Measurements from ENCODE around the gene TGIF2.
"Not testable (repeated sequence)": the region's sequence is repeated elsewhere in the genome, so short reads cannot be mapped to it uniquely, and the experiment has no call there.

The TGIF2 gene

DNA sequence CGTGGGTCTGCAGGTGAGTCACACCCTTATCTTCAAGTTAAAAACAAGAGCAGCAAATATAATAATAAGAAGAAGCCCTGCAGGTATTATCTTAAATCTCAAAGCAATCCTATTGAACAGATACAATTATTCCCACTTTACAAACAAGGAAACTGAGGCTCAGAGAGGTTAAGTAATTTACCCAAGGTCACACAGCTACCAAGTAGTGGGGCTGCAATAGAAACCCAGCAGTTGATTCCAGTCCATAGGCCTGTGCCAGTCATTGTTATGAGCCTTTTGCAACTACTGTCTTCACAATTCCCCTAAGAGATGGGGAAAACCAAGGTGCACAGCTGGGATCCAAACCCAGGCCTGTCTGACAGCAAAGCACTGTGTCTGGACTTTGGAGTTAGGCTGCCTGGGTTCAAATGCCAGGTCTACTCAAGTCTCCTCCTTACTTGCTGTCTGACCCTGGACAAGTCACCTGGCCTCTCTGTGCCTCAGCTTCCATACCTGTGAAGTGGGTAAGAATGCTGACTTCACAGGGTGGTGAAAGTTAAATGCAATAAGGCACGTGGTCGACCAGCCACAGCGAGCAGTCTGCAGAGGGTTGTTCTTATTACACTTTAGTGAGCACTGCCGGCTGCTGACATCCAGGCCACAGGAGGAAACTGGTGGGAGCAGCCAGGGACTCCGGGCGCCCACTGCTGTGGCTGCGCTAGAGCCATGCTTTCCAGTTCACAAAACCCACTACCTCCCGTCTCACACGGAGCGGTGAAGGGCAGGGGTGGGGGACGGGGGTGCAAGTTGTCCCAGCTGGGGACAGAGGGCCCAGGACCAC is 26.0 kb upstream of the TGIF2 start:
- DNase-seq = no peak

DNA sequence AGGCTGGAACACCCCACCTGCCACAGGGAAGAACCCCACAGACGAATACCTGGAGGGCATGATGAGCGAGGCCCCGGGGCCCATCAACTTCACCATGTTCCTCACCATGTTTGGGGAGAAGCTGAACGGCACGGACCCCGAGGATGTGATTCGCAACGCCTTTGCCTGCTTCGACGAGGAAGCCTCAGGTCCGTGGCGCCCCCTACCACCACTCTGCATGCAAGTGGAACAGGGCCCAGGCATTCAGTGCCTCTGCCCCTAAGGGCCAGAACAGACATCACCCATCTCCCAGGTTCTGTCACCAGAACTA is 25.4 kb upstream of the TGIF2 start:
- no peak for DNase-seq

DNA sequence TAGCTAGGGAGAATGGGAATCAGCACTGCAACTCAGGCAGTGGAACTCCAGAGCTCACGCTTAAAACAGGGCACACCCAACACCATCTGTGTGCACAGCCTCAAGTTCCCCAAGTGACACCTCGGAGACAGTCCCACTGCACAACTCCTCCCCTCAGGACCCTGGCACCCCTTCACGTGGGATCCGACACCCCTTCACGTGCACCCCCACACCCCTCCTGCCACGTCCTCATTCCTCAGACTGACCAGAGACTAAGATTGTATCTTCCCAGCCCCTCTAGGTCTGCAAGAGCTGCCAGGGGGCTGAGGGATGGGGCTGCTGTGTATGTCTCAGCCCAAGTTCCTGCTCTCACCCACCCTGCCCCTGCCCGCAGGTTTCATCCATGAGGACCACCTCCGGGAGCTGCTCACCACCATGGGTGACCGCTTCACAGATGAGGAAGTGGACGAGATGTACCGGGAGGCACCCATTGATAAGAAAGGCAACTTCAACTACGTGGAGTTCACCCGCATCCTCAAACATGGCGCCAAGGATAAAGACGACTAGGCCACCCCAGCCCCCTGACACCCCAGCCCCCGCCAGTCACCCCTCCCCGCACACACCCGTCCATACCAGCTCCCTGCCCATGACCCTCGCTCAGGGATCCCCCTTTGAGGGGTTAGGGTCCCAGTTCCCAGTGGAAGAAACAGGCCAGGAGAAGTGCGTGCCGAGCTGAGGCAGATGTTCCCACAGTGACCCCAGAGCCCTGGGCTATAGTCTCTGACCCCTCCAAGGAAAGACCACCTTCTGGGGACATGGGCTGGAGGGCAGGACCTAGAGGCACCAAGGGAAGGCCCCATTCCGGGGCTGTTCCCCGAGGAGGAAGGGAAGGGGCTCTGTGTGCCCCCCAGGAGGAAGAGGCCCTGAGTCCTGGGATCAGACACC is 24.4 kb upstream of the TGIF2 start:
- DNase-seq = no peak

GRCh38 chr20:36549628-36549941 is 23.8 kb upstream of the TGIF2 start:
- DNase-seq = no peak

DNA sequence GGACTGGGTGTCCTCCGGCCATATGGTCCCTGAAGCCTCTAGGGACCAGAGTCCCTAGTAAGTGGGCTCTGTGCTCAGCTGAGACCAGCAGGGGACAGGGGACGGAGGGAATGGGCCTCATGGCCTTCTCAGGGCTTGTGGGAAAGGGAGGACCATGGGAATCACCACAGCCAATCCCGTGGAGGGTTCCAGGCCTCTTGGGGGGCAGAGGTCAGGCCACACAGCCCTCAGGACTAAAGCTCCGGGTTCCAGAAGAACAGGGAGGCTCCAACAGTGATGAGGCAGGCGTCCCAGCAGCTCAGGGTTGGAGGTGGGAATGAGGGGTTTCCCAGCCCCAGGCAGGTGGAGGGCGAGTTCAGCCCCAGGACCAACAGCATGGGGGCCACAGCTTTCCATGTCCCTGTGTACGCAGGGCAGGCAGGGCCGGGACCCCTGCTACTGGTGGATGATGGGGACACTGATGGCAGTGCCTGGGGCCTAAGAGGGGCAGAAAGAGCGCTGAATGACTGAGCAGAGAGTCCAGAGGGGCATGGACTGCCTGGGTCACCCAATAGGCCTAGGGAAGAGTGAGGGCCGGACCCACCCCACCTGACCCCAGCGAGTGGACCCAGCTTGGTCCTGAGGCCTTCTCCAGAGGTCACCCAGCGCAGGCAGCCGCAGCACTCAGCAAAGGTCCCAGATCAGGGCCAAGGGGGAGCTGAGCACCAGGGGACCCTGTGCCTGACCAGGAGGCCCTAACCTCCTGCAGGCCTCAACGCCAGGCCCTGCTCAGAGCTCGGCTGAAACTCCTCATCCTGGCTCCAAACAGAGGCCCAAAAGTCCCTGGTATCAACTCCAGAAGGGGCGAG is 23.2 kb upstream of the TGIF2 start:
- DNase-seq = no peak

DNA sequence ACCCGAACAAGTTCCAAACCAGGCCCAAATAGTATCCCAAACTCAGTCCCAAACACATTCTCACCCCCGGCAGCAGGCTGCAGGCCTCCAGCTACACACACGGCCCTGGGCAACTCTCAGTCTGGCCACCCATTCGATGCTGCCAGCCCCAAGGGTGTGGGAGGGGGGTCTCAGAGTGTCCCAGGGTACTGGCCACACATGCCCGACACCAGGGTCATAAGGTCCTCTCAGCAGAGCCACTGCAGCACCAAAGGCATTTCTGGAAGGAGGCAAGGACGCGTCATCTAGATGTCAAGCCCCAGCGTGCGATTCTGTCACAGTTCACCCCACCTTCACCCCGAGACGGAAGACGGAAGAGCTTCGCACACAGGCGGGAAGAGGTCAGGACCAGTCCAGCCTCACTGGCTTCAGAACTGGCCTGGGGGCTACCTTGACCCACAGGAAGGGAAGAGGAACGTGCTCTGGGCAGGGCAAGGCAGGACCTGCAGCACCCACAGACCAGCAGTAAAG is 22.6 kb upstream of the TGIF2 start:
- no peak for DNase-seq

DNA sequence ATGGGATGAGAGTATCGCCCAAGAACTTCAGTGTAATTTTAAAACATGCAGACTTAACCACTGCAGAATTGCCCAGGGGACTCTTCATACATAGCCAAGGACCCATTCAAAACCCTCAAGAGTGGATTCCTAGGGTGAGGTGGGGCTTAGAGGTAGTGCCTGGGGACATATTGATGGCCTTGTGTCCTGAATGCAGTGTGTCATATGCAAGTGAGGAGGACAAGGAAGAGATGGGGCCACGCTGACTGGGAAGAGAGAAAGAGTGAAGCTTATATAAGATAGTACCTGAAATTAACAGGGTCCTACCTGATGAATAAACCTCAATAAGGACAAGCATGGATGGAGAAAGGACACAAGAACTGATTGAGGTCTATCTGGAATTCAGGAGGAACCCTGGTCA is 18.1 kb upstream of the TGIF2 start:
- no peak for DNase-seq

GRCh38 chr20:36562724-36563123 is 10.7 kb upstream of the TGIF2 start:
- DNase-seq = no peak

DNA sequence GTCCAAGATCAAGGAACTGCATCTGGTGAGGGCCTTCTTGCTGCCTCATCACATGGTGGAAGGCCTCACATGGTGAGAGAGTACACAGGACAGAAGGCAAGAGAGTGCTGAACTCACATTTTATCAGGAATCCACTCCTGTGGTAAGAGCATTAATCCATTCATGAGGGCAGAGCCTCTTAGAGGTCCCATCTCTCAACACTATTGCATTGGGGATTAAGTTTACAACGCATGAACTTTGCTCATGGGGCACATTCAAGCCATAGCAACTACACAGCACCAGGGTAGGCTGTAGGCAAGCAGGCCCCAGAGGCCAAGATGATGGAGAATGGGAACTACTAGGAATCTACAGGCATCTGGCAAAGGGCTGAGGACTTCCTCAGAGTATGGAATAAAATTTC is 10.0 kb upstream of the TGIF2 start:
- DNase-seq = no peak

- not testable (repeated sequence) for DNase-seq
Measured at GRCh38 chr20:36564078-36564725, 9.2 kb upstream of the TGIF2 start.

- not testable (repeated sequence) for DNase-seq
Measured at GRCh38 chr20:36564726-36565121, 8.7 kb upstream of the TGIF2 start.

DNA sequence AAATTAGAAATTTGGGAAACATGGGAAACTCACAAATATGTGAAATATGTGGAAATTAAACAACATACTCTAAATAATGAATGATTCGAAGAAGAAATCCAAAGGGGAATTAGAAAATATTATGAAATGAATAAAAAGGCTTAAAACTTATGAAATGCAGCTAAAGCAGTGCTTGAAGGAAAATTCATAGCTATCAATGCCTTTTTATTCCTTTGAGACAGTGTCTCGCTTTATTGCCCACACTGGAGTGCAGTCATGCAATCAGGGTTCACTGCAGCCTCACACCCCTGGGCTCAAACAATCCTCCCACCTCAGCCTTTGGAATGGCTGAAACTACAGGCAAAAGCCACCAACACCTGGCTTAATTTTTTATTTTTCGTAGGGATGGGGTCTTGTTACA is 7.9 kb upstream of the TGIF2 start:
- DNase-seq = no peak

- DNase-seq = no peak
Measured at GRCh38 chr20:36569847-36570429, 3.5 kb upstream of the TGIF2 start.

DNA sequence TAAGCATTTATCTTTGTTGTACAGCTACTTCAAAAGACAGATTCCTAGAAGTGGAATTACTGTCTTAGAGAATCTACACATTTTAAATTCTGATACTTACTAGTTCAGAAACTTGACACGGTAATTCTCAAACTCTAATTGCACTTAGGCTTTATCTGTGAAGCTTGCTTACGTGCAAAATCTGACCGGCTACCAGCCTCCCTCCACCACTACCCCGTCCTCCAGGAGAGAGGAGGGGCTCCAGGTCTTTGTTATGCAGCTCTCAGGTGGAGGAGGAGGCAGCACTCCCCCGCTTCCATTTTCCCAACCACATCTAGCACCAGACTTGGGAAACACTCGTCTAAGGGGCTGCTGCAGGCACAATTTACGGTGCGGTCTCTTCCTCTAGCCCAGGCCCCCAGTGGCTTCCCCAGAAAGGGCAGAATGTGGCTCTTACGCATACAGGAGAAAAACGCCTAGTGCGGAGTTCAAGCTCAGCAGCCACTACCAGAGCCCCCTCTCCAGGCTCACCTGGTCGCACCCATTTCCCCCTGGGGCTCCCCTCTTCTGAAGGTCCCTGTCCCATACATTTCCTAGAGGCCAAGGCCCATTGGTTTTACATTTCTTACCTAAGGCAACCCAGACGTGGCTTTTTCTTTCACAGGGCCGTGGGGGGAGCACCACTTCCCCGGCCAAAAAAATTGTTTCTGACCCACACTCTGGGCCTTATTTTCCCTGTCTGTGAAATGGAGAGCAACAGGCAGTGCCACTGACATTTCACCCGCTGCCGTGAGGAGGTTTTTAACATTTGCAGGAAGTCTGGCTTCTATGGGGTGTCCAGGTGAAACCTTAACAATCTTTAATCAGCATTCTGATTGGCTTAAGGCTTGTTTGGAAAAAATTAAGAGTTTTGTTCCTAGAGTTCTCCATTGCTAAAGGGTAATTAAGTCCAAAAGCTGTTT is 1.6 kb upstream of the TGIF2 start:
- no peak for DNase-seq

- no peak for DNase-seq
Measured at GRCh38 chr20:36572701-36573102, 695 bp upstream of the TGIF2 start.

DNA sequence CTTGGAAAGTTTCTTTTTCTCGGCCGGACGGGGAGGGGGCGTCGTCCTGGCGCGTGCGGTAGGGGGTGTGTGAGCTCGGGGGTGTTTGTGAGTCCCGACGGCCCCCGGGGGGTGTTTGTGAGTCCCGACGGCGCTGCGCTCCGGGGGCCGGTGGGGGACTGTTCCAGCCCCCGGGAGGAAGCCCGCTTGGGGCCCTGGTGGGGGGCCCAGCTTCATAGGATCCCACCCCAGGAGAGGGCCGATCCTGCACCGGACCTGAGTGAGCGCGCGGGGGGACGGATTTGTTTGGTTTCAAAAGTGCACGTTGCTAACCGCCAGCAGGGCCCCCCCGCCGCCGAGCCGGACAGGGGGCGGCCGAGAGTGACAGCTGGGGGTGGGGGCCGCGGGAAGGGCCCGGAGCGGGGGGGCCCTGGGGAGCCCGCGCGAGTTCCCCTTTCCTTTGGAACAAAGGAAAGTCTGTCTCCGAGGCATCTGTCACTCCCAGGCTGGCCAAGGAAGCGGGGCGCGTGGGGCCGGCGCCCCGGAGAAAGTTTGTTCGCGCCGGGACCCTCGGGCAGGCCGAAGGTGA is 485 bp downstream of the TGIF2 start:
- DNase-seq = no peak

DNA sequence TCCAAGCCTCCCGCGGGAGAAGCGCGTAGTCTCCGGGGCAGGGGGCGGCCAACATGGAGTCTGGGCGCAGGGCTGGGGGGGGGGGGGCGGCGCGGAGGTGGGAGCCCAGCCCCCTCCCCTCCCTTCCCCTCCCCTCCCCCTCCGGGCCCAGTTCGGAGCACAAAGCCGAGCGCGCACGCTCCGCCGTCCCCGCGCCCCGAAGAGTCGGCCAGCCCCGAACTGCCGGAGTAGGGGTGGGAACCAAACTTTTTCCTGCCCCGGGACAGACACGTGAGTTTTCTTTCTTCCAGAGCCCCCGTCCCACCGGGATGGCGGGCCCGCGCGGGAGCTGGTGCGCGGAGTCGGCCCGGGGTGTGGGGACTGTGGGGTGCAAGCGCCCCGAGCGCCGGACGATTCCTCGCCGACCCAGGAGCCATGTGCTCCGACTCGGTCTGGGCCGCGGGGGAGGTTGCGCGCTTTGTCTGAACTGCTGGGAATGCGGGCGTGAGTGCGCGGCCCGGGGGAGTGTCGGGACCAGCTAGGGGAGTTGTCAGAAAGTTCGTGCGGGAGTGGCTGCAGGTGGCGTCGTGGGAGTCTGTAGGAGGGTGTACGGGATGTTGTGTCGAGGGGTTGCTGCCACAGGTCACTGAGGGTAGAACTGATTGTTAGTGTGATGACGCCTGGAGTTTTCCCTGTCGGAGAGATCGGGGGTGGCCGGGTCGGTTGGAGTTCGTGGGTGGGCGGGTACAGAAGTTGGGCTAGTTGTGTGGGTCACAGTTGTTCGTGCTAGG is 1.2 kb downstream of the TGIF2 start:
- DNase-seq = no peak

DNA sequence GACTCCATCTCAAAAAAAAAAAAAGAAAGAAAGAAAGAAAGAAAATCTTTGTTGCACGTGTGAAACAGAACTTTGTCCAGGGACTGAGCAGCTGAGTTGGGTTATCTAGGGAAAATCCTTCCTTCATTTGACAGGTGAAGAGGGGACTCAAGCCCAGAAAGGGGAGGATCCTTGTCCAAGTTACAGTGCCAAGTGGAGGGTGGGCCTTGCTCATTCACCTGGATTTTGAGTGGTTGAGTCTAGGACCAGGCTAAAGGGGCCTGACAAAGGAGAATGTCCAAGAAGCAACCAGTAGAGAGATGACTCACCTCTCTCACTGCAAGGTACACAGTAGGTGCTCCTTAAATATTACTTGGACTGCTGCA is 2.7 kb downstream of the TGIF2 start:
- no peak for DNase-seq

DNA sequence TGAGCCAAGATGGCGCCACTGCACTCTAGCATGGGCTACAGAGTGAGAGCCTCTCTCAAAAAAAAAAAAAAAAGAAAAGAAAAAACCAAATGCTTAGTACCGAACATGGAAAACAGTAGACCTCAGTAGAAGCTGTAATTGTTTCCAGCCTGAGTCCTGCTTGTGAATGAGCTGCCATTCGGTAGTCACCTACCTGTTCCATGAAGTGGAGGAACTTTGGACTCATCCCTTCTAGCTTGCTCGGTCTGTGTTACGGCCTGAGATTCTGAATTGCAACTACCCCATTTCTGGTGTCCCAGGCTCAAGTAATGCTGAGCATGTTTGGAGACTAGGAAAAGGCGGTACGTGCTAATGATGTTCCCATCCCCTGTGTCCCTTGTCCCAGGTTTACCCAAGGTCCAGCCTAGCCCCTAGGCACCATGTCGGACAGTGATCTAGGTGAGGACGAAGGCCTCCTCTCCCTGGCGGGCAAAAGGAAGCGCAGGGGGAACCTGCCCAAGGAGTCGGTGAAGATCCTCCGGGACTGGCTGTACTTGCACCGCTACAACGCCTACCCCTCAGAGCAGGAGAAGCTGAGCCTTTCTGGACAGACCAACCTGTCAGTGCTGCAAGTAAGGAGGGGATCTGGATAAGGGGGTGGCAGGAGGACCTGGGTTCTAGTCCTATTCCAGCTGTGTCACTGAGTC is 5.1 kb downstream of the TGIF2 start:
- DNase-seq = no peak
